GM12878 (cell line): ENCODE measurements around the gene PTPRM. TPM values are rescaled to one million over a fixed set of nuclear protein-coding genes. Genes with fewer than 3 reads are reported as not detected.

Experiments
- ATAC-seq: fragments of 200-7000 bp; cut with Tn5 transposase; 3 replicates; pipeline ENCODE4 v1.9.1; 2020; ENCODE audit warnings: mild to moderate bottlenecking, moderate library complexity
- BruUV-seq: library from RNA; stranded (reverse); fragments of 400-500 nt; replicated peaks from 2 replicates; lab custom pipeline; 2021; lab: Mats Ljungman, UMichigan
- CTCF ChIA-PET: fragments of 300-600 bp; sonication (Branson Sonifier 250); formaldehyde crosslinking; extraction: SDS; loops from one replicate; lab custom pipeline; 2021; ENCODE audit warnings: inconsistent platforms; lab: Yijun Ruan, JAX
- POLR2A ChIA-PET: fragments of 350-600 bp; formaldehyde crosslinking; extraction: SDS; loops from one replicate; lab custom pipeline; 2021; ENCODE audit warnings: inconsistent platforms; lab: Charles Lee
- RAD21 ChIA-PET: fragments of 300-600 bp; sonication (Branson Sonifier 250); formaldehyde crosslinking; loops from one replicate; lab custom pipeline; 2023; ENCODE audit warnings: antibody characterized with exemption; ENCODE audit not compliant: unreplicated experiment; lab: Charles Lee
- SMC1A ChIA-PET: fragments of 300-600 bp; sonication (Branson Sonifier 250); formaldehyde crosslinking; loops from one replicate; lab custom pipeline; 2023; ENCODE audit not compliant: unreplicated experiment, uncharacterized antibody; lab: Charles Lee
- DNase-seq: peaks from one replicate; pipeline ENCODE4 v3.0.0-alpha.2; 2011; ENCODE audit warnings: low read depth, low spot score
- FAIRE-seq: peaks from 3 replicates; lab custom pipeline; 2011; peaks lifted over from hg19 to GRCh38; lab: Jason Lieb, UNC
- H2AFZ ChIP-seq: 2 replicates; pipeline ENCODE4 v1.6.0; 2011; ENCODE audit warnings: low read depth, low read length, control low read depth; ENCODE audit not compliant: control insufficient read depth
- H3K27ac ChIP-seq: 2 replicates; pipeline ENCODE4 v1.5.1; 2011; ENCODE audit warnings: control low read depth; ENCODE audit not compliant: control insufficient read depth, insufficient read depth
- H3K27me3 ChIP-seq, 2 experiments: replicated peaks in 1 of 2; 2 replicates each; pipeline versions ENCODE4 v1.6.0 to v1.6.1; 2011; ENCODE audit warnings: low read length in 1 of 2; ENCODE audit not compliant: control insufficient read depth in 2 of 2, insufficient read depth in 2 of 2
- H3K36me3 ChIP-seq, 2 experiments: 2 replicates each; pipeline ENCODE4 v1.5.1; 2011; ENCODE audit warnings: low read length in 1 of 2; ENCODE audit not compliant: control insufficient read depth in 2 of 2, insufficient read depth in 2 of 2
- H3K4me1 ChIP-seq: 2 replicates; pipeline ENCODE4 v1.6.1; 2011; ENCODE audit warnings: mild to moderate bottlenecking, low read length, moderate library complexity, mixed read lengths; ENCODE audit not compliant: control insufficient read depth, insufficient read depth
- H3K4me2 ChIP-seq: 2 replicates; pipeline ENCODE4 v1.6.0; 2011; ENCODE audit warnings: control low read depth; ENCODE audit not compliant: control insufficient read depth, insufficient read depth
- H3K4me3 ChIP-seq: fragments of 200-600 bp; sonication (generic); 2 replicates; pipeline ENCODE4 v1.5.1; 2016
- H3K79me2 ChIP-seq: 2 replicates; pipeline ENCODE4 v1.6.0; 2011; ENCODE audit warnings: low read length; ENCODE audit not compliant: control insufficient read depth, insufficient read depth
- H3K9ac ChIP-seq: 2 replicates; pipeline ENCODE4 v1.8.0; 2011; ENCODE audit warnings: low read length, control low read depth, mixed read lengths; ENCODE audit not compliant: control insufficient read depth, insufficient read depth
- H3K9me3 ChIP-seq: replicated peaks from 3 replicates; pipeline ENCODE4 v1.5.1; 2011; ENCODE audit warnings: mild to moderate bottlenecking, low read length; ENCODE audit not compliant: control insufficient read depth, insufficient read depth
- H4K20me1 ChIP-seq: 2 replicates; pipeline ENCODE4 v1.6.0; 2011; ENCODE audit not compliant: control insufficient read depth, insufficient read depth
- BCLAF1 ChIP-seq: fragments of 450-650 bp; IDR thresholded peaks from 2 replicates; pipeline ENCODE4 v1.6.1; 2017; ENCODE audit warnings: antibody characterized with exemption, mild to moderate bottlenecking, moderate library complexity
- BHLHE40 ChIP-seq, 2 experiments: fragments of 450-650 bp in 1 of 2; IDR thresholded peaks; 2 replicates each; pipeline ENCODE4 v1.6.1; 2011 to 2017; ENCODE audit warnings: low read depth in 2 of 2, borderline replicate concordance in 1 of 2, improper control_type of control experiment in 1 of 2, low read length in 1 of 2, mild to moderate bottlenecking in 1 of 2
- EP300 ChIP-seq, 2 experiments: fragments of 150-350 bp in 1 of 2; IDR thresholded peaks; 2 replicates each; pipeline ENCODE4 v1.6.1; 2011 to 2012; ENCODE audit warnings: low read depth in 2 of 2, low read length in 2 of 2, borderline replicate concordance in 1 of 2, improper control_type of control experiment in 1 of 2, inconsistent platforms in 1 of 2; ENCODE audit not compliant: control insufficient read depth in 1 of 2
- GABPA ChIP-seq: IDR thresholded peaks from 2 replicates; pipeline ENCODE4 v1.6.1; 2014; ENCODE audit warnings: antibody characterized with exemption, low read depth, mild to moderate bottlenecking, inconsistent platforms
- IRF4 ChIP-seq: IDR thresholded peaks from 2 replicates; pipeline ENCODE4 v1.6.1; 2011; ENCODE audit warnings: low read depth, low read length
- JUND ChIP-seq: IDR thresholded peaks from 2 replicates; pipeline ENCODE4 v1.6.1; 2012; ENCODE audit warnings: low read depth, mild to moderate bottlenecking, low read length, improper control_type of control experiment, moderate library complexity
- LARP7 ChIP-seq: fragments of 450-650 bp; IDR thresholded peaks from 2 replicates; pipeline ENCODE4 v1.6.1; 2017; ENCODE audit warnings: mild to moderate bottlenecking
- NR2C1 ChIP-seq: fragments of 450-650 bp; IDR thresholded peaks from 2 replicates; pipeline ENCODE4 v1.6.1; 2017; ENCODE audit warnings: antibody characterized with exemption, mild to moderate bottlenecking, moderate library complexity
- PKNOX1 ChIP-seq: fragments of 450-650 bp; IDR thresholded peaks from 2 replicates; pipeline ENCODE4 v1.6.1; 2016; ENCODE audit warnings: mild to moderate bottlenecking
- POLR2AphosphoS2 ChIP-seq: IDR thresholded peaks from 2 replicates; pipeline ENCODE4 v1.6.1; 2011; ENCODE audit warnings: low read depth, mild to moderate bottlenecking, low read length, improper control_type of control experiment, moderate library complexity
- SPI1 ChIP-seq: IDR thresholded peaks from 2 replicates; pipeline ENCODE4 v1.6.1; 2011; ENCODE audit warnings: low read depth, mild to moderate bottlenecking, low read length, moderate library complexity, borderline replicate concordance; ENCODE audit not compliant: insufficient read depth
- SREBF1 ChIP-seq: IDR thresholded peaks from 2 replicates; pipeline ENCODE4 v1.6.1; 2012; ENCODE audit warnings: mild to moderate bottlenecking, low read length
- SUZ12 ChIP-seq: fragments of 200-600 bp; sonication (generic); IDR thresholded peaks from one replicate; pipeline ENCODE4 v1.6.1; 2018; ENCODE audit warnings: antibody characterized with exemption, mild to moderate bottlenecking; ENCODE audit not compliant: unreplicated experiment
- YY1 ChIP-seq: IDR thresholded peaks from 2 replicates; pipeline ENCODE4 v1.6.1; 2011; ENCODE audit warnings: low read depth, mild to moderate bottlenecking, low read length
- WGBS: methylation state at CpG from one replicate; pipeline ENCODE4 v1.1.6; 2016; ENCODE audit warnings: low lambda C conversion rate; ENCODE audit not compliant: insufficient replicate concordance, insufficient coverage; ENCODE audit errors: missing lambda C conversion rate; 5-methylcytosine and 5-hydroxymethylcytosine counted together
- in situ Hi-C: fragments of 300-500 bp; cut with MboI; formaldehyde crosslinking; loops from 9 replicates; pipeline ENCODE4 v1.14.3; 2018; ENCODE audit warnings: mixed read lengths
- intact Hi-C: fragments of 100-400 bp; cut with micrococcal nuclease; formaldehyde crosslinking; loops from one replicate; pipeline ENCODE4 v1.14.2; 2022; ENCODE audit not compliant: unreplicated experiment
- polyA plus RNA-seq, 11 experiments: library from polyadenylated mRNA; depleted of rRNA in 4 of 11; unstranded in 6 of 11; stranded (reverse) in 5 of 11; fragments of >200 nt; fragmentation: Nextera tagmentation in 4 of 11; fragmentation: Illumina TruSeq in 1 of 11; extraction: Ambion mirVana in 4 of 11; extraction: Trizol in 1 of 11; gene quantifications; 1 replicate in 1 of 11; 2 replicates in 10 of 11; pipeline versions ENCODE4 v1.2.1 to v1.2.3, GENCODE V29; 2011 to 2016; ENCODE audit warnings: inconsistent platforms in 2 of 11, missing spikeins in 2 of 11, low read depth in 1 of 11
- total RNA-seq, 4 experiments: library from RNA; depleted of rRNA in 3 of 4; stranded (reverse); fragments of >200 nt in 3 of 4; fragmentation: Illumina TruSeq in 1 of 4; extraction: Trizol in 1 of 4; gene quantifications; 2 replicates each; pipeline versions ENCODE4 v1.2.1 to v1.2.3, GENCODE V29; 2013 to 2021

PTPRM gene
- total and polyA plus RNA-seq, 10 of the 15 experiments (the other 5 are each of a cell fraction or from before 2014, with no cell fraction given): 0.07 to 22.6 (median 0.60) TPM

- ChIA-PET CTCF (no interaction called here), RAD21 (no interaction called here), SMC1A (no interaction called here)
- Histone ChIP-seq H4K20me1 (no peaks in the 10 kb centered on the region), H3K27ac (no peak overlapping the region), H3K9me3 (no peaks in the 10 kb centered on the region), H3K27me3 (no peaks in the 10 kb centered on the region), H3K9ac (no peak overlapping the region), H3K4me2 (no peak overlapping the region), H3K4me1 (no peaks in the 10 kb centered on the region), H3K36me3 (no peaks in the 10 kb centered on the region), H3K4me3 (no peak overlapping the region)
- no TSS peak for BruUV-seq
- in situ Hi-C loops: no loop called here
- DNase-seq: no peak
- no peak for FAIRE-seq
- WGBS: 18% methylated on average over 6 of the region's 6 CpGs
- TF ChIP-seq LARP7: no peak
- no peak for TF ChIP-seq YY1
- no peak for TF ChIP-seq NR2C1
- TF ChIP-seq JUND: no peak
- no peak for TF ChIP-seq GABPA
- TF ChIP-seq, all 136 proteins: peak for 0
- POLR2A ChIA-PET: interaction anchor here (0.6 kb wide), 1 partner anchor 1006 kb away, joined by 4 read pairs; no protein-coding TSS in a partner anchor
- intact Hi-C loops: no loop called here
- H3K79me2 ChIP-seq: no peaks in the 10 kb centered on the region
- H2AFZ ChIP-seq: no peak overlapping the region
- no peak for ATAC-seq
These were observed 32.9 kb downstream of the PTPRM start for GRCh38 chr18:7600036-7600435.

- Histone ChIP-seq H3K4me2 (no peak overlapping the region), H3K4me1 (no peaks in the 10 kb centered on the region), H3K4me3 (no peak overlapping the region), H4K20me1 (no peaks in the 10 kb centered on the region), H3K27ac (no peak overlapping the region), H2AFZ (no peak overlapping the region), H3K27me3 (no peaks in the 10 kb centered on the region), H3K36me3 (no peaks in the 10 kb centered on the region), H3K9ac (no peak overlapping the region), H3K9me3 (no peaks in the 10 kb centered on the region), H3K79me2 (no peaks in the 10 kb centered on the region)
- 37% methylated on average over 13 of the region's 13 CpGs for WGBS
- POLR2A ChIA-PET: no interaction called here
- in situ Hi-C loops: no loop called here
- CTCF ChIA-PET: no interaction called here
- RAD21 ChIA-PET: no interaction called here
- SMC1A ChIA-PET: interaction anchor here (1.1 kb wide), 1 partner anchor 89 kb away, joined by 3 read pairs; no protein-coding TSS in a partner anchor
- BruUV-seq: no TSS peak
- FAIRE-seq (no peak), DNase-seq (no peak), ATAC-seq (no peak)
- intact Hi-C loops: no loop called here
- TF ChIP-seq BCLAF1: no peak
- no peak for TF ChIP-seq POLR2AphosphoS2
- no peak for TF ChIP-seq EP300 (IDR thresholded peaks at IDR 0.05; ENCODE audit: borderline replicate concordance in 1 of 2, control insufficient read depth in 1 of 2, low read depth in 2 of 2, low read length in 2 of 2)
- TF ChIP-seq SUZ12: no peak
- no peak for TF ChIP-seq SPI1
- no peak for TF ChIP-seq BHLHE40 (IDR thresholded peaks at IDR 0.05; ENCODE audit: borderline replicate concordance in 1 of 2, low read depth in 2 of 2, low read length in 1 of 2)
- no peak for TF ChIP-seq IRF4
- TF ChIP-seq SREBF1: no peak
- TF ChIP-seq PKNOX1: no peak
These were observed 33.6 kb downstream of the PTPRM start for GRCh38 chr18:7600528-7601245.
